T-helper 1 cell treated with Interleukin-12 subunit alpha and Interleukin-12 subunit beta and Interleukin-4 antibody, amounts not matched to agents 30 μg/mL and 1 μg/mL, for 36 hours (primary cell): Measurements from ENCODE around the gene GCK.

Experiments used
- H3K27ac Mint-ChIP-seq: one replicate; pipeline ENCODE4 v1.8.0; 2021; ENCODE audit warnings: mild to moderate bottlenecking, mixed read lengths
- H3K27me3 Mint-ChIP-seq: one replicate; pipeline ENCODE4 v1.8.0; 2021; ENCODE audit warnings: low read depth, mixed read lengths
- H3K36me3 Mint-ChIP-seq: one replicate; pipeline ENCODE4 v1.8.0; 2021; ENCODE audit warnings: low read depth, mixed read lengths
- H3K4me1 Mint-ChIP-seq: one replicate; pipeline ENCODE4 v1.8.0; 2021; ENCODE audit warnings: low read depth, mixed read lengths
- H3K4me3 Mint-ChIP-seq: one replicate; pipeline ENCODE4 v1.8.0; 2021; ENCODE audit warnings: mild to moderate bottlenecking, moderate library complexity, mixed read lengths
- H3K9me3 Mint-ChIP-seq: one replicate; pipeline ENCODE4 v1.8.0; 2021; ENCODE audit warnings: mixed read lengths

Gene GCK

GRCh38 chr7:44144426-44144967 lies 44.7 kb downstream of the GCK start:
- H3K27me3 Mint-ChIP-seq, result peaks cover 11% of the 10 kb centered on the region
- H3K36me3 Mint-ChIP-seq, result no peaks in the 10 kb centered on the region
- no peak overlapping the region for H3K4me3 Mint-ChIP-seq
- H3K4me1 Mint-ChIP-seq, result peaks cover 4% of the 10 kb centered on the region
- no peaks in the 10 kb centered on the region for H3K9me3 Mint-ChIP-seq
- H3K27ac Mint-ChIP-seq, result no peak overlapping the region

- Mint-ChIP-seq H3K36me3 (no peaks in the 10 kb centered on the region), H3K9me3 (no peaks in the 10 kb centered on the region), H3K27ac (no peak overlapping the region), H3K4me3 (no peak overlapping the region), H3K27me3 (peaks cover 11% of the 10 kb centered on the region), H3K4me1 (peaks cover 4% of the 10 kb centered on the region)
Observed at GRCh38 chr7:44143646-44144250, 45.5 kb downstream of the GCK start.

- Mint-ChIP-seq H3K4me3 (no peak overlapping the region), H3K36me3 (no peaks in the 10 kb centered on the region), H3K27me3 (peaks cover 19% of the 10 kb centered on the region), H3K27ac (no peak overlapping the region), H3K9me3 (no peaks in the 10 kb centered on the region), H3K4me1 (peaks cover 4% of the 10 kb centered on the region)
Observed at GRCh38 chr7:44142028-44142427, 47.2 kb downstream of the GCK start.

GRCh38 chr7:44141221-44141850 lies 47.9 kb downstream of the GCK start, which contains the start of gene MYL7:
MYL7 (minus strand) TSS chr7:44141332; CDS start chr7:44141305, 27 bp downstream.
- Mint-ChIP-seq H3K27ac (no peak within 1 kb of the TSS), H3K36me3 (no peaks in the 10 kb centered on the region), H3K27me3 (peaks cover 19% of the 10 kb centered on the region), H3K9me3 (no peaks in the 10 kb centered on the region), H3K4me3 (no peak within 1 kb of the TSS), H3K4me1 (peaks cover 4% of the 10 kb centered on the region)

- Mint-ChIP-seq H3K9me3 (no peaks in the 10 kb centered on the region), H3K27me3 (peaks cover 13% of the 10 kb centered on the region), H3K4me3 (no peak overlapping the region), H3K36me3 (no peaks in the 10 kb centered on the region), H3K27ac (no peak overlapping the region), H3K4me1 (peaks cover 2% of the 10 kb centered on the region)
Observed at GRCh38 chr7:44140341-44140740, 48.9 kb downstream of the GCK start.

GRCh38 chr7:44139311-44140010 lies 49.8 kb downstream of the GCK start:
- no peaks in the 10 kb centered on the region for H3K9me3 Mint-ChIP-seq
- H3K4me3 Mint-ChIP-seq, result no peak overlapping the region
- no peak overlapping the region for H3K27ac Mint-ChIP-seq
- H3K4me1 Mint-ChIP-seq, result no peaks in the 10 kb centered on the region
- peaks cover 8% of the 10 kb centered on the region for H3K27me3 Mint-ChIP-seq
- no peaks in the 10 kb centered on the region for H3K36me3 Mint-ChIP-seq

GRCh38 chr7:44138698-44139097 lies 50.5 kb downstream of the GCK start:
- H3K4me3 Mint-ChIP-seq, result no peak overlapping the region
- no peaks in the 10 kb centered on the region for H3K9me3 Mint-ChIP-seq
- no peaks in the 10 kb centered on the region for H3K4me1 Mint-ChIP-seq
- H3K27me3 Mint-ChIP-seq, result peaks cover 8% of the 10 kb centered on the region
- H3K36me3 Mint-ChIP-seq, result no peaks in the 10 kb centered on the region
- H3K27ac Mint-ChIP-seq, result no peak overlapping the region

GRCh38 chr7:44136731-44137130 lies 52.5 kb downstream of the GCK start:
- no peak overlapping the region for H3K4me3 Mint-ChIP-seq
- H3K27me3 Mint-ChIP-seq, result peaks cover 8% of the 10 kb centered on the region
- H3K27ac Mint-ChIP-seq, result no peak overlapping the region
- H3K4me1 Mint-ChIP-seq, result no peaks in the 10 kb centered on the region
- H3K9me3 Mint-ChIP-seq, result no peaks in the 10 kb centered on the region
- H3K36me3 Mint-ChIP-seq, result no peaks in the 10 kb centered on the region

GRCh38 chr7:44134943-44135628 lies 54.2 kb downstream of the GCK start:
- Mint-ChIP-seq H3K9me3 (no peaks in the 10 kb centered on the region), H3K36me3 (no peaks in the 10 kb centered on the region), H3K27ac (no peak overlapping the region), H3K27me3 (peaks cover 8% of the 10 kb centered on the region), H3K4me3 (no peak overlapping the region), H3K4me1 (no peaks in the 10 kb centered on the region)

- Mint-ChIP-seq H3K27ac (no peak overlapping the region), H3K4me1 (no peaks in the 10 kb centered on the region), H3K27me3 (peaks cover 8% of the 10 kb centered on the region), H3K36me3 (no peaks in the 10 kb centered on the region), H3K4me3 (no peak overlapping the region), H3K9me3 (no peaks in the 10 kb centered on the region)
Observed at GRCh38 chr7:44133295-44133694, 55.9 kb downstream of the GCK start.

- no peaks in the 10 kb centered on the region for H3K4me1 Mint-ChIP-seq
Observed at GRCh38 chr7:44132039-44132438, 57.2 kb downstream of the GCK start.

GRCh38 chr7:44131173-44132029 lies 57.8 kb downstream of the GCK start:
- Mint-ChIP-seq H3K4me1 (no peaks in the 10 kb centered on the region), H3K36me3 (no peaks in the 10 kb centered on the region), H3K27me3 (peaks cover 12% of the 10 kb centered on the region), H3K4me3 (no peak overlapping the region), H3K27ac (no peak overlapping the region), H3K9me3 (no peaks in the 10 kb centered on the region)

More at GRCh38 chr7:44132039-44132438, 57.2 kb downstream of the GCK start:
- Mint-ChIP-seq H3K27ac (no peak overlapping the region), H3K36me3 (no peaks in the 10 kb centered on the region), H3K4me3 (no peak overlapping the region), H3K9me3 (no peaks in the 10 kb centered on the region), H3K27me3 (peaks cover 7% of the 10 kb centered on the region)

GRCh38 chr7:44128721-44129582 lies 60.3 kb downstream of the GCK start:
- no peak overlapping the region for H3K27ac Mint-ChIP-seq
- H3K9me3 Mint-ChIP-seq, result no peaks in the 10 kb centered on the region
- H3K27me3 Mint-ChIP-seq, result peaks cover 17% of the 10 kb centered on the region
- H3K4me1 Mint-ChIP-seq, result peaks cover 3% of the 10 kb centered on the region
- H3K4me3 Mint-ChIP-seq, result no peak overlapping the region
- H3K36me3 Mint-ChIP-seq, result no peaks in the 10 kb centered on the region
